ENCODE measurements around the gene BLOC1S4.

Gene BLOC1S4

GRCh38 chr4:6699388-6699787, 16.6 kb upstream of the BLOC1S4 start:
- no peak for DNase-seq (ENCODE audit: low spot score)
- in situ Hi-C loops (cut with MboI; ENCODE audit: low sequenced_read_pairs, unreplicated experiment), result no loop called here
- TF ChIP-seq CTCF (IDR thresholded peaks at IDR 0.05; ENCODE audit: borderline replicate concordance, control extremely low read depth, extremely low read depth, insufficient read depth, missing control alignments), result no peak

- in situ Hi-C loops (cut with MboI; ENCODE audit: low sequenced_read_pairs, unreplicated experiment), result loop anchor here (25.0 kb wide), 1 partner anchor 187 kb away; no protein-coding TSS in a partner anchor
- no peak for TF ChIP-seq CTCF (IDR thresholded peaks at IDR 0.05; ENCODE audit: borderline replicate concordance, control extremely low read depth, extremely low read depth, insufficient read depth, missing control alignments)
- DNase-seq (ENCODE audit: low spot score), result no peak
These were observed 16.1 kb upstream of the BLOC1S4 start for GRCh38 chr4:6699903-6700302.

- DNase-seq (ENCODE audit: low spot score), result peak; percentile 25
- in situ Hi-C loops (cut with MboI; ENCODE audit: low sequenced_read_pairs, unreplicated experiment), result loop anchor here (25.0 kb wide), 1 partner anchor 186 kb away; no protein-coding TSS in a partner anchor
- peak; percentile 26 for TF ChIP-seq CTCF (IDR thresholded peaks at IDR 0.05; ENCODE audit: borderline replicate concordance, control extremely low read depth, extremely low read depth, insufficient read depth, missing control alignments)
These were observed 14.6 kb upstream of the BLOC1S4 start for GRCh38 chr4:6701371-6701770.

- no peak for TF ChIP-seq CTCF (IDR thresholded peaks at IDR 0.05; ENCODE audit: borderline replicate concordance, control extremely low read depth, extremely low read depth, insufficient read depth, missing control alignments)
- in situ Hi-C loops (cut with MboI; ENCODE audit: low sequenced_read_pairs, unreplicated experiment), result loop anchor here (25.0 kb wide), 1 partner anchor 185 kb away; no protein-coding TSS in a partner anchor
These were observed 13.2 kb upstream of the BLOC1S4 start for GRCh38 chr4:6702761-6703160.

GRCh38 chr4:6703786-6704185, 12.2 kb upstream of the BLOC1S4 start:
- no peak for DNase-seq (ENCODE audit: low spot score)
- in situ Hi-C loops (cut with MboI; ENCODE audit: low sequenced_read_pairs, unreplicated experiment), result loop anchor here (25.0 kb wide), 1 partner anchor 184 kb away; no protein-coding TSS in a partner anchor

More at GRCh38 chr4:6702761-6703160, 13.2 kb upstream of the BLOC1S4 start:
- DNase-seq (ENCODE audit: low spot score), result no peak

DNA sequence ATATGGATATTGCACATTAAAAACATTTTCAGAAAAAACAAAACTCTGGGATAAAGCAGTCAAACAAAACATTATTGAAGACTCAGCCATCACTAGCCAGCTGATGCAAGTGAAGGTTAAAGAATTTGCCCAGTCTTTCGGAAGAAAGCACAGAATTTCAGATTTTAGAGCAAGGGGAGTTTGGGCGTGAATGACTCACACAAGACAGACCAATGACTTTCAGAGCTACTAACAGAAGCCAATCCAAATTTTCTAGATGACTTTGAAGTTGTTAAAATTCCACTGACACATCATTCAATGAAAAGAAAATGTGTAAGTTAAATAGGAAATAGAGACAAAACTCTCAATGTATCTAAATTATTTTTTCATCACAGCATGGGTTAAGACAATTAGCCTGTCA, 10.3 kb upstream of the BLOC1S4 start:
- in situ Hi-C loops (cut with MboI; ENCODE audit: low sequenced_read_pairs, unreplicated experiment), result loop anchor here (25.0 kb wide), 1 partner anchor 182 kb away; no protein-coding TSS in a partner anchor
- DNase-seq (ENCODE audit: low spot score), result no peak
- no peak for TF ChIP-seq CTCF (IDR thresholded peaks at IDR 0.05; ENCODE audit: borderline replicate concordance, control extremely low read depth, extremely low read depth, insufficient read depth, missing control alignments)

More at GRCh38 chr4:6703786-6704185, 12.2 kb upstream of the BLOC1S4 start:
- TF ChIP-seq CTCF (IDR thresholded peaks at IDR 0.05; ENCODE audit: borderline replicate concordance, control extremely low read depth, extremely low read depth, insufficient read depth, missing control alignments), result no peak
